Gastrocnemius medialis (tissue), 4 donors: ENCODE measurements around the gene MPDU1. TPM values are rescaled to one million over a fixed set of nuclear protein-coding genes. Genes with fewer than 3 reads are reported as not detected.

Experiments used
- ATAC-seq, 2 donors: fragments of 150-250 bp; one replicate each; pipeline ENCODE4 v1.9.1; 2016
- DNase-seq, 2 donors: peaks; one replicate each; pipeline ENCODE4 v3.0.0-alpha.2; 2019
- H3K27ac ChIP-seq, 4 donors: fragments of 200-600 bp; sonication (generic); 1 replicate in 1 of 4; 2 replicates in 3 of 4; pipeline ENCODE4 v1.5.1; 2016 to 2018; ENCODE audit warnings: mild to moderate bottlenecking in 2 of 4, moderate library complexity in 1 of 4
- H3K27me3 ChIP-seq, 3 donors: fragments of 200-600 bp; sonication (generic) in 2 of 3; 1 replicate in 1 of 3; 2 replicates in 2 of 3; pipeline versions ENCODE4 v1.5.1 to v1.6.0; 2016 to 2019; ENCODE audit warnings: mild to moderate bottlenecking in 1 of 3, moderate library complexity in 1 of 3
- H3K36me3 ChIP-seq, 2 donors: fragments of 200-600 bp; sonication (generic) in 1 of 2; one replicate each; pipeline ENCODE4 v1.5.1; 2017 to 2018
- H3K4me1 ChIP-seq, 2 donors: fragments of 200-600 bp; sonication (generic) in 1 of 2; one replicate each; pipeline ENCODE4 v1.5.1; 2016 to 2017; ENCODE audit warnings: mild to moderate bottlenecking in 2 of 2
- H3K4me3 ChIP-seq, 4 donors: fragments of 200-600 bp; sonication (generic) in 3 of 4; 1 replicate in 1 of 4; 2 replicates in 3 of 4; pipeline ENCODE4 v1.5.1; 2016 to 2019; ENCODE audit warnings: mild to moderate bottlenecking in 2 of 4
- H3K9me3 ChIP-seq, 3 donors: fragments of 200-600 bp; sonication (generic) in 2 of 3; 1 replicate in 1 of 3; 2 replicates in 2 of 3; pipeline ENCODE4 v1.5.1; 2016 to 2019
- CTCF ChIP-seq, 5 experiments: fragments of 450-650 bp in 3 of 5; fragments of 200-600 bp in 2 of 5; sonication (generic) in 2 of 5; IDR thresholded peaks in 4 of 5; conservative IDR thresholded peaks in 1 of 5; 1 replicate in 4 of 5; 2 replicates in 1 of 5; pipeline ENCODE4 v1.5.1; 2016 to 2019; ENCODE audit warnings: antibody characterized with exemption in 5 of 5, mild to moderate bottlenecking in 3 of 5, moderate library complexity in 3 of 5
- POLR2A ChIP-seq, 2 donors: fragments of 450-650 bp; IDR thresholded peaks; one replicate each; pipeline ENCODE4 v1.6.1; 2017; ENCODE audit warnings: antibody characterized with exemption in 2 of 2, mild to moderate bottlenecking in 2 of 2, moderate library complexity in 2 of 2
- in situ Hi-C, 4 donors: fragments of 200-750 bp; cut with MboI; loops; one replicate each; pipeline versions ENCODE4 v1.15.0 to v1.8.0; 2017; ENCODE audit warnings: low sequenced_read_pairs in 4 of 4
- intact Hi-C: fragments of 100-400 bp; cut with DNase I; formaldehyde crosslinking; loops from one replicate; pipeline ENCODE4 v1.15.1; 2023; ENCODE audit warnings: low total_unique reads
- total RNA-seq, 4 donors: library from RNA; depleted of rRNA; stranded (reverse); fragments of >200 nt; gene quantifications; one replicate each; pipeline versions ENCODE4 v1.1.0 to v1.2.3, GENCODE V29; 2016

The MPDU1 gene
- total RNA-seq, 4 donors from 2014 or later = 55.9 to 157 (median 101) TPM

- DNase-seq (no peak), ATAC-seq (no peak)
- no peaks in the 10 kb centered on the region for H3K9me3 ChIP-seq
- TF ChIP-seq CTCF (IDR thresholded peaks at IDR 0.05 in 4 of 5, conservative IDR thresholded peaks at IDR 0.05 in 1 of 5) (no peak), POLR2A (IDR thresholded peaks at IDR 0.05) (no peak)
- H3K4me1 ChIP-seq = peaks cover 4 to 13% of the 10 kb centered on the region in 2 donors
- H3K36me3 ChIP-seq = no peaks in the 10 kb centered on the region
- intact Hi-C loops = no loop called here
- no peak overlapping the region for H3K27ac ChIP-seq
- no peaks in the 10 kb centered on the region for H3K27me3 ChIP-seq
- no peak overlapping the region for H3K4me3 ChIP-seq
- in situ Hi-C loops = loop anchor here in 1 of 4 donors (10.0 to 25.0 kb wide), 2 partner anchors 47 to 114 kb away; partner anchors contain the start of genes CHRNB1, FGF11, SPEM2 and SPEM3
These were observed 32.3 kb upstream of the MPDU1 start for GRCh38 chr17:7551396-7551795.

GRCh38 chr17:7552621-7553051, 31.0 kb upstream of the MPDU1 start:
- H3K27me3 ChIP-seq = no peaks in the 10 kb centered on the region
- H3K27ac ChIP-seq = no peak overlapping the region
- intact Hi-C loops = no loop called here
- no peaks in the 10 kb centered on the region for H3K9me3 ChIP-seq
- no peak overlapping the region for H3K4me3 ChIP-seq
- in situ Hi-C loops = loop anchor here in 1 of 4 donors (10.0 to 25.0 kb wide), 2 partner anchors 48 to 115 kb away; partner anchors contain the start of genes CHRNB1, FGF11, SPEM2 and SPEM3
- H3K4me1 ChIP-seq = peaks cover 9 to 18% of the 10 kb centered on the region in 2 donors
- no peak for ATAC-seq
- TF ChIP-seq CTCF (IDR thresholded peaks at IDR 0.05 in 4 of 5, conservative IDR thresholded peaks at IDR 0.05 in 1 of 5) = no peak
- no peak for TF ChIP-seq POLR2A (IDR thresholded peaks at IDR 0.05)
- no peak for DNase-seq
- H3K36me3 ChIP-seq = no peaks in the 10 kb centered on the region

GRCh38 chr17:7553356-7553755, 30.3 kb upstream of the MPDU1 start:
- TF ChIP-seq CTCF (IDR thresholded peaks at IDR 0.05 in 4 of 5, conservative IDR thresholded peaks at IDR 0.05 in 1 of 5) (no peak), POLR2A (IDR thresholded peaks at IDR 0.05) (no peak)
- Histone ChIP-seq H3K4me1 (peaks cover 15 to 22% of the 10 kb centered on the region in 2 donors), H3K4me3 (no peak overlapping the region), H3K27ac (no peak overlapping the region), H3K9me3 (no peaks in the 10 kb centered on the region), H3K36me3 (no peaks in the 10 kb centered on the region), H3K27me3 (no peaks in the 10 kb centered on the region)
- in situ Hi-C loops (loop anchor here in 1 of 4 donors (10.0 to 25.0 kb wide), 2 partner anchors 49 to 116 kb away; partner anchors contain the start of genes CHRNB1, FGF11, SPEM2 and SPEM3), intact Hi-C loops (no loop called here)
- ATAC-seq = no peak
- no peak for DNase-seq

- intact Hi-C loops (no loop called here), in situ Hi-C loops (loop anchor here in 1 of 4 donors (10.0 to 25.0 kb wide), 2 partner anchors 51 to 118 kb away; partner anchors contain the start of genes CHRNB1, FGF11, SPEM2 and SPEM3)
- Histone ChIP-seq H3K36me3 (no peaks in the 10 kb centered on the region), H3K4me3 (no peak overlapping the region), H3K27ac (no peak overlapping the region), H3K9me3 (no peaks in the 10 kb centered on the region), H3K4me1 (peaks cover 31 to 33% of the 10 kb centered on the region in 2 donors), H3K27me3 (no peaks in the 10 kb centered on the region)
- ATAC-seq (no peak), DNase-seq (no peak)
- no peak for TF ChIP-seq CTCF (IDR thresholded peaks at IDR 0.05 in 4 of 5, conservative IDR thresholded peaks at IDR 0.05 in 1 of 5)
- TF ChIP-seq POLR2A (IDR thresholded peaks at IDR 0.05) = no peak
These were observed 28.2 kb upstream of the MPDU1 start for GRCh38 chr17:7555320-7555948.
